CD4-positive, alpha-beta T cell treated with Interleukin-17A for 4 hours (primary cell): ENCODE data around the gene ADM2.
"Not testable (repeated sequence)": the region's sequence is repeated elsewhere in the genome, so short reads cannot be mapped to it uniquely, and the experiment has no call there.

Experiments used
- DNase-seq: peaks from one replicate; pipeline ENCODE4 v3.0.0-alpha.2; 2020; ENCODE audit warnings: mixed read lengths

ADM2 gene

GRCh38 chr22:50481440-50482106 is at the start of gene ADM2:
TSS of gene ADM2 (plus strand) at chr22:50481543. CDS start at chr22:50481848, 305 bp downstream.
- peak; percentile 86 for DNase-seq

GRCh38 chr22:50432131-50432876 is 49.0 kb upstream of the ADM2 start:
- no peak for DNase-seq

GRCh38 chr22:50432877-50433510 is 48.3 kb upstream of the ADM2 start:
- not testable (repeated sequence) for DNase-seq

- DNase-seq = no peak
Measured at GRCh38 chr22:50434849-50435248, 46.5 kb upstream of the ADM2 start.

- no peak for DNase-seq
Measured at GRCh38 chr22:50435291-50436014, 45.9 kb upstream of the ADM2 start.

GRCh38 chr22:50436015-50436830 is 45.1 kb upstream of the ADM2 start:
- no peak for DNase-seq

GRCh38 chr22:50436841-50437341 is 44.5 kb upstream of the ADM2 start:
- DNase-seq = no peak

- no peak for DNase-seq
Measured at GRCh38 chr22:50437511-50438304, 43.6 kb upstream of the ADM2 start.

GRCh38 chr22:50438305-50439275 is 42.8 kb upstream of the ADM2 start:
- DNase-seq = no peak

GRCh38 chr22:50439314-50439870 is 42.0 kb upstream of the ADM2 start:
- no peak for DNase-seq

- no peak for DNase-seq
Measured at GRCh38 chr22:50439871-50440331, 41.4 kb upstream of the ADM2 start.

GRCh38 chr22:50440544-50441249 is 40.6 kb upstream of the ADM2 start:
- no peak for DNase-seq

GRCh38 chr22:50441428-50441993 is 39.8 kb upstream of the ADM2 start:
- no peak for DNase-seq

- peak; percentile 30 for DNase-seq
Measured at GRCh38 chr22:50443197-50443596, 38.1 kb upstream of the ADM2 start.

- no peak for DNase-seq
Measured at GRCh38 chr22:50443801-50444625, 37.3 kb upstream of the ADM2 start.

GRCh38 chr22:50444663-50445062 is 36.7 kb upstream of the ADM2 start:
- DNase-seq = no peak

- peak; percentile 42 for DNase-seq
Measured at GRCh38 chr22:50445071-50445879, 36.1 kb upstream of the ADM2 start.
